Cortex of kidney (tissue), 1 donor: ENCODE results near the gene EPHA10.

Source experiments
- DNase-seq: peaks from one replicate; lab custom pipeline; 2025; lab: John Stamatoyannopoulos, UW

The EPHA10 gene

GRCh38 chr1:37764888-37765441 lies at the start of gene EPHA10:
TSS of gene EPHA10 (minus strand) at chr1:37765120. CDS start at chr1:37765066, 54 bp downstream.
- DNase-seq = no peak

- DNase-seq = no peak
These were observed 49.3 kb upstream of the EPHA10 start for GRCh38 chr1:37814252-37814651.

- no peak for DNase-seq
These were observed 48.7 kb upstream of the EPHA10 start for GRCh38 chr1:37813529-37814145.

GRCh38 chr1:37811027-37811655 lies 46.2 kb upstream of the EPHA10 start:
- no peak for DNase-seq

- DNase-seq = no peak
These were observed 45.0 kb upstream of the EPHA10 start for GRCh38 chr1:37809942-37810341.

GRCh38 chr1:37808369-37809319 lies 43.7 kb upstream of the EPHA10 start:
- DNase-seq = no peak

GRCh38 chr1:37807555-37808368 lies 42.8 kb upstream of the EPHA10 start, which contains the start of the genes C1orf122 and YRDC:
TSS of gene C1orf122 (plus strand) at chr1:37807790. CDS start at chr1:37808405, 615 bp downstream.
TSS of gene YRDC (minus strand) at chr1:37808208. CDS start at chr1:37808180, 28 bp downstream.
- peak; percentile 44 for DNase-seq

GRCh38 chr1:37807220-37807554 lies 42.3 kb upstream of the EPHA10 start:
- DNase-seq = no peak

- DNase-seq = no peak
These were observed 37.5 kb upstream of the EPHA10 start for GRCh38 chr1:37802439-37802838.

- DNase-seq = no peak
These were observed 32.9 kb upstream of the EPHA10 start for GRCh38 chr1:37797750-37798345.

- no peak for DNase-seq
These were observed 30.6 kb upstream of the EPHA10 start for GRCh38 chr1:37795340-37796125.

GRCh38 chr1:37794372-37795339 lies 29.7 kb upstream of the EPHA10 start:
- DNase-seq = no peak

- no peak for DNase-seq
These were observed 29.0 kb upstream of the EPHA10 start, which contains the start of gene MANEAL for GRCh38 chr1:37793773-37794371. TSS of gene MANEAL (plus strand) at chr1:37793847. CDS start at chr1:37794183, 336 bp downstream.

- DNase-seq = no peak
These were observed 28.2 kb upstream of the EPHA10 start for GRCh38 chr1:37792943-37793686.

GRCh38 chr1:37782491-37782890 lies 17.6 kb upstream of the EPHA10 start:
- no peak for DNase-seq

GRCh38 chr1:37778654-37779053 lies 13.7 kb upstream of the EPHA10 start:
- DNase-seq = no peak

- no peak for DNase-seq
These were observed 12.1 kb upstream of the EPHA10 start for GRCh38 chr1:37776946-37777516.
